GM18870 (cell line): Measurements from ENCODE around the gene SNX18.
"Not testable (repeated sequence)": the region's sequence is repeated elsewhere in the genome, so short reads cannot be mapped to it uniquely, and the experiment has no call there.

Experiments
- ATAC-seq: cut with Tn5 transposase; IDR thresholded peaks from one replicate; pipeline ENCODE4 v1.9.1; 2021; ENCODE audit warnings: moderate library complexity; ENCODE audit not compliant: unreplicated experiment

Gene SNX18, protein sequence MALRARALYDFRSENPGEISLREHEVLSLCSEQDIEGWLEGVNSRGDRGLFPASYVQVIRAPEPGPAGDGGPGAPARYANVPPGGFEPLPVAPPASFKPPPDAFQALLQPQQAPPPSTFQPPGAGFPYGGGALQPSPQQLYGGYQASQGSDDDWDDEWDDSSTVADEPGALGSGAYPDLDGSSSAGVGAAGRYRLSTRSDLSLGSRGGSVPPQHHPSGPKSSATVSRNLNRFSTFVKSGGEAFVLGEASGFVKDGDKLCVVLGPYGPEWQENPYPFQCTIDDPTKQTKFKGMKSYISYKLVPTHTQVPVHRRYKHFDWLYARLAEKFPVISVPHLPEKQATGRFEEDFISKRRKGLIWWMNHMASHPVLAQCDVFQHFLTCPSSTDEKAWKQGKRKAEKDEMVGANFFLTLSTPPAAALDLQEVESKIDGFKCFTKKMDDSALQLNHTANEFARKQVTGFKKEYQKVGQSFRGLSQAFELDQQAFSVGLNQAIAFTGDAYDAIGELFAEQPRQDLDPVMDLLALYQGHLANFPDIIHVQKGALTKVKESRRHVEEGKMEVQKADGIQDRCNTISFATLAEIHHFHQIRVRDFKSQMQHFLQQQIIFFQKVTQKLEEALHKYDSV

DNA sequence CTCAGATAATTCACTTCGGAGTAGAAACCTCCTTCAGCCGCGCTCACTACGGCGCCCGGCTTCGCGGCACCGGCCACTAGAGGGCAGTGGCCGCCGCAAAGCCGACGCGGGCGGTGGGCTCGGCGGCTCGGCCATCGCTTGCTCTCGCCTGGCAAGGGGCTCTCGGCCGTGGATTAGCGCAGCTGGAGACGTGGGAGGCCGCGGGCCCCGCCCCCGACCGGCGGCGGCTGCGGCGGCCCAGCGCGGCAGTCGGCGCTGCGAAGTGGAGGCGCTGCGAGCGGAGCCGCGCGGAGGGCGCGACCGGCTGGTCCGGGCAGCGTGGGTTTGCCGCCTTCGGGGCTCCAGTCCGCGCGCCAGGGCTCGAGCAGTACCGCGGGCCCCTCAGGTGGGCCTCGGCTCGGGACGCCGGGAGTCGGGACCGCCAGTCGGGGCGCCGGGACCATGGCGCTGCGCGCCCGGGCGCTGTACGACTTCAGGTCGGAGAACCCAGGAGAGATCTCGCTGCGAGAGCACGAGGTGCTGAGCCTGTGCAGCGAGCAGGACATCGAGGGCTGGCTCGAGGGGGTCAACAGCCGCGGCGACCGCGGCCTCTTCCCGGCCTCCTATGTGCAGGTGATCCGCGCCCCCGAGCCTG, at the start of gene SNX18:
Gene SNX18 (plus strand): TSS at position 248 of the 634 bp plus-strand sequence. CDS start 194 bp downstream, at position 442.
- ATAC-seq: peak; percentile 71

- ATAC-seq: peak; percentile 91
These were observed 47.9 kb upstream of the SNX18 start for GRCh38 chr5:54469622-54470021.

- ATAC-seq: no peak
These were observed 47.4 kb upstream of the SNX18 start for GRCh38 chr5:54470128-54470527.

- ATAC-seq: no peak
These were observed 46.9 kb upstream of the SNX18 start for GRCh38 chr5:54470677-54471076.

DNA sequence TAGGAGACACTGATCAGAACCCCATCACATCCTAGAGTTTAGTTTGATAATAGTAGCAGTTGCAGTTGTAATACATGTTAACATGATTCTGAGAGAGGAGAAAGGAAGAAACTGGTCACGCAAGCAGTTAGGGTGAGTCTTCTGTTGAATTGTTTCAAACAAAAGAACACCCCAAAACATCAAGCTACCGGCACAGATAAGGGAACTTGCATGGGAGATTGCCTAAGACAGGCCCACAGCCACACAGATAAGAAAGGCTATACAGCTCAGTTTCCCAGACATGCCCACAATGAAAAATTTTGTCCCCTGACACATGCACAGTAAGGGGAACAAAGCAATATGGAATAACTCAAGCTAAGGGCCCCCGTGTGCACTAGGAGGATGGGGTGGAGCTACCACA, 46.2 kb upstream of the SNX18 start:
- no peak for ATAC-seq

DNA sequence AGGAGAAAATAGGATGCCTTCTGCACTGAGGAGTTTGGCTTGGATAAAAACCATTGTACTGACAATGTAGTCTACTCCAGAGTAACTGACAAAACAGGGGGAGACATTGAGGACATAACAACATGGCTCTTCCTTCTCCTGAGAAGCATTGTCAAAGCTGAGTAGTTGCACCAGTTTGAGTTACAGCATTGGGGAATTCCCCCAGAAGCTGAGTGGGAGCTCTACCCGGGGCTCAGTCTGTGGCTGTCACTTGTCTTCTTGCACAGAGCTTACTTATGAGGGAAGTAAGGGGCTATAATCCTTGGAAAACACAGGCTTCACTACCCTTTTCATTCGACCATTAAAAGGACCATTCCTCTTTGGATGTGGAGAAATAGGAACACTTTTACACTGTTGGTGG, 40.9 kb upstream of the SNX18 start:
- ATAC-seq: no peak

GRCh38 chr5:54477941-54478478, 39.5 kb upstream of the SNX18 start:
- no peak for ATAC-seq

DNA sequence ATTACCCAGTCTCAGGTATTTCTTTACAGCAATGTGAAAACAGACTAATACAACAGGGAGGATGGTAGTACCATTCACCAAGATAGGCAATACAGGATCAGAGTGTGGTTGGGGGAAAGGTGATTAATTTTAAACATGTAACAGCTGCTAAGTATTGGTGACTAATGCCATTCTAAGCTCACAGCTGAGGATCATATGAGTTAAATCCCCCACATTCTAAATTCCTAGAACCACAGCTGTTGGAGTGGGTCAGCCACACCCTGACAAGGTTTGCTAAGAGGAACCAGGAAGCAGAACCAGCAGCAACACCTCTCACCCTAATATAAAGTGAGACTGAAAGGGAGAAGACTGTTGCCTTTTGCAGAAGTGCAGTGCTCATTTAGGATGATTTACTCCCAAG, 37.3 kb upstream of the SNX18 start:
- no peak for ATAC-seq

DNA sequence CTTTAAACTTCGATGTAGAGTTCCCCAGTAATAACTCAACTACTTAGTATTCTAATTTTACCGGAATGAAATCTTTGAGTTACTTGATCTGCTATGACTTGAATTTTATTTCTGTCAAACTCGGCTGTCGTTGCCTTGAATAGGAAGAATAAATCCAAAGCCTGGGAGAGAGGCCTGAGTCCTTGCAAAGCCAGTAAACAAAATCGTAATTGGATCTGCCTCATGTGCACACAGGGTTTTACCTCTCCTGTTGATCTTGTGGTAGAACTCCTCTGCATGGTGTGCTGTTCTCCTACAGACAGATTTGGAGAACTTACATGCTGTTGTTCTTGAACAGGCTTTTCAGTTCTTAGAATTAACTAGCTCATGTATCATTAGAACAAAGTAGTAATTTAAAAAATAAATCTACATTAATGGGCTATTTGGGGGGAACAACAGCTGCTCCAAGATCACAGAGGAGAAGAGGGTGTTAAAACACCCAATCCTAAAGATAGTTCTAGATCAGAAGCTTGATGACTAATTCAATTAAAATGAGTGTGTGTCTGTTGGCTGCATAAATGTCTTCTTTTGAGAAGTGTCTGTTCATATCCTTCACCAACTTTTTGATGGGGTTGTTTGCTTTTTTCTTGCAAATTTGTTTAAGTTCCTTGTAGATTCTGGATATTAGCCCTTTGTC, 33.2 kb upstream of the SNX18 start:
- ATAC-seq: no peak

GRCh38 chr5:54485659-54486058, 31.9 kb upstream of the SNX18 start:
- not testable (repeated sequence) for ATAC-seq

DNA sequence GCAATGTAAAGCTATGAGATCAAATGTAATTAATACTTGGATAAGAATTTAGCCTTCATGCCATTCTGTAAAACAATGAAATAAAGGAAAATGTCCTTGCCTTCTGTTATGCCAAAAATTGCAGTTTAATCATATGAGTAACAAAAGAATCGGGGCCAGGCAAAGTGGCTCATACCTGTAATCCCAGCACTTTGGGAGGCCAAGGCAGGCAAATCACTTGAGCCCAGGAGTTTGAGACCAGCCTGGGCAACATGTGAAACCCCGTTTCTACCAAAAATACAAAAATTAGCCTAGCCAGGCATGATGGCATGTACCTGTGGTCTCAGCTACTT, 27.9 kb upstream of the SNX18 start:
- ATAC-seq: not testable (repeated sequence)

DNA sequence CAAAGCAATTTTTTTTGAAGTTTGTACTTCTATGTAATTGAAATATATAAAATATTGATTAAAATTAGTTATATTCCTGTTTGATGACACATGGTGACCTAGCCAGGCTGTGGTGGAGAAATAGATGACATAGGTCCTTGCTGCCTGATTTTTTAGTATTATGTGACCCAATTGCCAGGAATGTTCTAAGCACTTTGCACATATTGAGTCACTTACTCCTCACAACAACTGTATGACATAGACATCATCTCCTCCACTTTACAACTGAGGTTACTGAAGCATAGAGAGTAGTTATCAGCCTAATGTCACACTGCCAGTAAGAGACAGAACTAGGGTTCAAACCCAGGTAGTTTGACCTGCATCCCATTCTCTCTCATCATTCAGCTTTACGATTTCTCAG, 26.2 kb upstream of the SNX18 start:
- no peak for ATAC-seq

DNA sequence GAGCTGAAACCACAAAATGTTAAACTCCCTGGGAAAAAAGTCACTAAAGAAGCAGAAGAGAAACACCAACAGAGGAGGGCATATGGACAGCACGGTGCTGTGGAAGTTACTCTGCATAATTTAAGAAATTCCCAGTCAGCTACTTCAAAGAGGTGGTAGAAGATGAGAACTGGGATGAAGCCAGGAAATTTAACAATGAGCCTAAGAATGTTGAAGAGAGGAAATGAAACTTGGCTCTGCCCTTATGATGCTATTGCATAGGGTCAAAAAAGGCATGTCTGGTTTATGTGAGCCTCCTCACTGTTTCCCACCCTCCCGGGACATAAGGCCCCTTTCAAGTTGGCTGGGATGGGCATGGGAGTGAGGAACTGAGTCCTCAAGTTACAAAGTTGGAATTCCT, 25.4 kb upstream of the SNX18 start:
- no peak for ATAC-seq

DNA sequence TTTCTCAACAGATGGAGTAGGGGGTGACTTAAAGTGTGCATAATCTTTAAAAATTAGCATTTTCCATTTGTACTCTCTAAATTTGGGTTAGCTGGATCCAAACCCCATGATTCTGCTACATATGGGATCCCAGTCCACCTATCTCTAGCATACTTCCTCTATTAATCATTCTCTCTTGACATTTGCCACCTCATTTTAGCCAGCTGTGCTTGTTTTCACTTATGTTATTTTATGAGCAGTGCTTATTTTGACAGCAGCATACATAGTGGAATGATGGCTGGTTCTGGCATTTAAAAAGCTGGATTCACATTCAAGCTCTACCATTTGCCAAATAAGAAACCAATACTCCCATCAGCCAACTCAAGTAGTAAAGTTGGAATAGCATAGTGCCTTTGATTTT, 22.5 kb upstream of the SNX18 start:
- no peak for ATAC-seq

GRCh38 chr5:54514291-54514690, 3.3 kb upstream of the SNX18 start:
- ATAC-seq: no peak

DNA sequence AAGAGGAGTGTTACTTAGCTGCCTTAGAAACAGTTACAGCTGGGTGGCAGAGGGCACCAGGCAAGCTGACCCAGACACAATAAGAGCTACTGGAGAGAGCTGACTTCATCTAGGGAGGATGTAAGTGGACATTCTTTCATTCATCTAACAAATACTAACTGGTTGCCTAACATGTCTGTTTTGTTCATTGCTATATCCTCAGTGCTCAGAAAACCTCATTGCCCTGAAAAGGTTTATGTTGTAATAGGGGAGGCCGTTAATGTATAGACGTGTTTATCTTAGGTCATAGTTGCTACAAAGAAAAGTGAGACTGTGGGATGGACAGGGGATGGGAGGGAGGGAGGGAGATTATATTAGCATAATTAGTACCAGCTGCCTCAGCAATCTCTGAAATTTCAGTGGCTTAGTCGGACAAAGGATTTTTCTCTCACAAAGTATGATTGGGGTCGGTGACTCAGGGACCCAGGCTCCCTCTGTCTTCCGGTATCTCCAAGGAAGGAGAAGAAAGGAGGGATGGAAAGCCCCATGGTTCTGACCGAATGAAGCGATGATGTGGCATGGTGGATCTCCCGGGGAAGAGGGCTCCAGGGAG, 2.6 kb upstream of the SNX18 start:
- ATAC-seq: no peak

- no peak for ATAC-seq
These were observed 1.9 kb upstream of the SNX18 start for GRCh38 chr5:54515634-54516033.

DNA sequence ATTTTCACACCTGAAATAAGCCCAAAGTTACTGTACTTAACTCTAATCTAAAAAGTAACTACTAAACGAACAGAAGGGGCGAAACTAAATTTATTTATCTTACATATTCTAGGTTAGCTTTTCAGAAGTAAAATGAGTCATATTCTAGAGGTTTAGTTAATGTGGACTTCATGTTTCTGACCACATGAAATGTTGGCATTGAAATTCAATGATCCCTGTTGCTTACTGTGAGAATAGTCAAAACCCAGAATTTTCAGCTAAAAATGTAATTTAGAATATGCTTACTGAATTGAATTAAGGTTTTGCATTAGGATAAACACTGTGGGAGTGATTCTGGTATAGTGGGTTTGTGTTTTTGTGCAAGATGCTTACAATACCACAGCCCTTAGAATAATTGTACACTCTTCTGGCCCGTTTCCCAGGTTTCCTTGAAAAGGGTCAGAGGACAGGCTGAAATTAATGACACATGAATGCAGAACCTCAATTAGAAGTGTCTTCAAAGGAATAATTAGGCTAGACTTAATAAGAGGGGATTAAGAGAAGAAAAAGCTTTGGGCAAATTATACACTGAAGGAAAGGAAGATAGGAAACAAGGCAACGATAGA, 1.4 kb upstream of the SNX18 start:
- ATAC-seq: no peak

DNA sequence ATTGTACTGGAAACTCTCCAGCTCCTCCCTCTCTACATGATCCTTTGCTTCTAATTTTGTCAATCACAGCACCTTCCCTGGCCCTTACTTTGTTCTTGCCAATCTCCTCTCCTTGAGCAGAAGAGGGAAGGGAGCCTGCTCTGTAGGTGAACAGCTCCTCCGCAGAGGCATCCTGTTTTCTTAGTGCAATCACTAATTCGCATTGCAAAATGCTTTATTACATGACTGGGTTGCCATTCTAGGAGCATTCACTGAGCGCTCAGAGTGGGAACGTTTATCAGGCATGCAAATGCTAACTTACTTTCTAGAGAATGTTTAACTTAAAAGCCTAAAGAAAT, 416 bp upstream of the SNX18 start:
- peak; percentile 14 for ATAC-seq

DNA sequence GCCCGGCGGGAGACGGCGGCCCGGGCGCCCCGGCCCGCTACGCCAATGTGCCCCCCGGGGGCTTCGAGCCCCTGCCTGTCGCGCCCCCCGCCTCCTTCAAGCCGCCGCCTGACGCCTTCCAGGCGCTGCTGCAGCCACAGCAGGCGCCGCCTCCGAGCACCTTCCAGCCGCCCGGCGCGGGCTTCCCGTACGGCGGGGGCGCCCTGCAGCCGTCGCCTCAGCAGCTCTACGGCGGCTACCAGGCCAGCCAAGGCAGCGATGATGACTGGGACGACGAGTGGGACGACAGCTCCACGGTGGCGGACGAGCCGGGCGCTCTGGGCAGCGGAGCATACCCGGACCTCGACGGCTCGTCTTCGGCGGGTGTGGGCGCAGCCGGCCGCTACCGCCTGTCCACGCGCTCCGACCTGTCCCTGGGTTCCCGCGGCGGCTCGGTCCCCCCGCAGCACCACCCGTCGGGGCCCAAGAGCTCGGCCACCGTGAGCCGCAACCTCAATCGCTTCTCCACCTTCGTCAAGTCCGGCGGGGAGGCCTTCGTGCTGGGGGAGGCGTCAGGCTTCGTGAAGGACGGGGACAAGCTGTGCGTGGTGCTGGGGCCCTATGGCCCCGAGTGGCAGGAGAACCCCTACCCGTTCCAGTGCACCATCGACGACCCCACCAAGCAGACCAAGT, 723 bp downstream of the SNX18 start:
- ATAC-seq: no peak
